Activated T-helper 2 cell treated with anti-CD3 and anti-CD28 coated beads, Interferon-gamma antibody, Interleukin-2, Interleukin-4, amounts not matched to agents 10 μg/mL and 5 μg/mL and 100 μg/mL, durations not matched to agents 14 hours and 24 hours and 36 hours (primary cell): ENCODE results near the gene INHA. TPM values are rescaled to one million over a fixed set of nuclear protein-coding genes. Genes with fewer than 3 reads are reported as not detected.

ENCODE experiments used
- DNase-seq: peaks from one replicate; pipeline ENCODE4 v3.0.0; 2021; ENCODE audit warnings: low spot score
- H3K27ac Mint-ChIP-seq: one replicate; pipeline ENCODE4 v1.8.0; 2021; ENCODE audit warnings: mixed read lengths
- H3K27me3 Mint-ChIP-seq: one replicate; pipeline ENCODE4 v1.8.0; 2021; ENCODE audit warnings: low read depth, mixed read lengths
- H3K36me3 Mint-ChIP-seq: one replicate; pipeline ENCODE4 v1.8.0; 2021; ENCODE audit warnings: low read depth, mixed read lengths
- H3K4me1 Mint-ChIP-seq: one replicate; pipeline ENCODE4 v1.8.0; 2021; ENCODE audit warnings: low read depth, mixed read lengths
- H3K4me3 Mint-ChIP-seq: one replicate; pipeline ENCODE4 v1.8.0; 2021; ENCODE audit warnings: low read depth, mild to moderate bottlenecking, moderate library complexity, mixed read lengths
- H3K9me3 Mint-ChIP-seq: one replicate; pipeline ENCODE4 v1.8.0; 2021; ENCODE audit warnings: mixed read lengths
- intact Hi-C: fragments of 100-400 bp; cut with micrococcal nuclease; formaldehyde crosslinking; loops from one replicate; pipeline ENCODE4 v1.15.1; 2023
- total RNA-seq: library from RNA; stranded (reverse); gene quantifications from 2 replicates; pipeline ENCODE4 v1.2.3, GENCODE V29; 2022

Gene INHA
- total RNA-seq, 1 donor from 2014 or later: not detected

- H3K9me3 Mint-ChIP-seq: no peaks in the 10 kb centered on the region
- H3K4me3 Mint-ChIP-seq: no peak overlapping the region
- H3K27me3 Mint-ChIP-seq: peaks cover 6% of the 10 kb centered on the region
- DNase-seq: no peak
- peak overlapping the region; percentile 48 for H3K27ac Mint-ChIP-seq
- H3K4me1 Mint-ChIP-seq: no peaks in the 10 kb centered on the region
- intact Hi-C loops: no loop called here
- peaks cover 12% of the 10 kb centered on the region for H3K36me3 Mint-ChIP-seq
Measured at GRCh38 chr2:219618733-219619122, 46.6 kb downstream of the INHA start.

- Mint-ChIP-seq H3K4me3 (no peak overlapping the region), H3K27ac (no peak overlapping the region)
- intact Hi-C loops: no loop called here
Measured at GRCh38 chr2:219619235-219619634, 47.1 kb downstream of the INHA start.

GRCh38 chr2:219620546-219620945, 48.4 kb downstream of the INHA start:
- Mint-ChIP-seq H3K27ac (no peak overlapping the region), H3K9me3 (no peaks in the 10 kb centered on the region), H3K27me3 (peaks cover 18% of the 10 kb centered on the region), H3K4me3 (no peak overlapping the region), H3K4me1 (no peaks in the 10 kb centered on the region), H3K36me3 (peaks cover 3% of the 10 kb centered on the region)
- intact Hi-C loops: no loop called here
- no peak for DNase-seq

More at GRCh38 chr2:219619235-219619634, 47.1 kb downstream of the INHA start:
- Mint-ChIP-seq H3K27me3 (peaks cover 10% of the 10 kb centered on the region), H3K4me1 (no peaks in the 10 kb centered on the region), H3K36me3 (peaks cover 12% of the 10 kb centered on the region), H3K9me3 (no peaks in the 10 kb centered on the region)
- no peak for DNase-seq

- no peak for DNase-seq
- H3K36me3 Mint-ChIP-seq: no peaks in the 10 kb centered on the region
- H3K4me1 Mint-ChIP-seq: no peaks in the 10 kb centered on the region
- peaks cover 26% of the 10 kb centered on the region for H3K27me3 Mint-ChIP-seq
- H3K4me3 Mint-ChIP-seq: no peak overlapping the region
- no peaks in the 10 kb centered on the region for H3K9me3 Mint-ChIP-seq
- no peak overlapping the region for H3K27ac Mint-ChIP-seq
- intact Hi-C loops: no loop called here
Measured at GRCh38 chr2:219621935-219622334, 49.8 kb downstream of the INHA start.

- no peaks in the 10 kb centered on the region for H3K36me3 Mint-ChIP-seq
- intact Hi-C loops: no loop called here
- no peak for DNase-seq
Measured at GRCh38 chr2:219622472-219622871, 50.4 kb downstream of the INHA start.

GRCh38 chr2:219624565-219624964, 52.5 kb downstream of the INHA start:
- intact Hi-C loops: no loop called here
- Mint-ChIP-seq H3K36me3 (no peaks in the 10 kb centered on the region), H3K9me3 (no peaks in the 10 kb centered on the region), H3K4me3 (no peak overlapping the region), H3K27ac (no peak overlapping the region), H3K27me3 (peaks cover 33% of the 10 kb centered on the region), H3K4me1 (no peaks in the 10 kb centered on the region)
- no peak for DNase-seq

More at GRCh38 chr2:219622472-219622871, 50.4 kb downstream of the INHA start:
- Mint-ChIP-seq H3K27ac (no peak overlapping the region), H3K4me1 (no peaks in the 10 kb centered on the region), H3K9me3 (no peaks in the 10 kb centered on the region), H3K4me3 (no peak overlapping the region), H3K27me3 (peaks cover 28% of the 10 kb centered on the region)

GRCh38 chr2:219625179-219625578, 53.1 kb downstream of the INHA start:
- intact Hi-C loops: no loop called here
- no peaks in the 10 kb centered on the region for H3K36me3 Mint-ChIP-seq
- no peaks in the 10 kb centered on the region for H3K4me1 Mint-ChIP-seq
- H3K9me3 Mint-ChIP-seq: no peaks in the 10 kb centered on the region
- H3K27ac Mint-ChIP-seq: no peak overlapping the region
- H3K4me3 Mint-ChIP-seq: no peak overlapping the region
- peaks cover 33% of the 10 kb centered on the region for H3K27me3 Mint-ChIP-seq
- no peak for DNase-seq

Other genes with a start within 250 kb of the INHA start
- gene RESP18, start 239.6 kb upstream of the INHA start, total RNA-seq: not detected in 2 replicates
- 117 and 120 TPM in 2 replicates for gene DNPEP, start 184.4 kb upstream of the INHA start, total RNA-seq
- not detected in 2 replicates for gene DES, start 153.9 kb upstream of the INHA start, total RNA-seq
- not detected in 2 replicates for gene SPEG, start 137.5 kb upstream of the INHA start, total RNA-seq
- 52.0 and 52.9 TPM in 2 replicates for gene GMPPA, start 73.4 kb upstream of the INHA start, total RNA-seq
- gene ASIC4, start 57.8 kb upstream of the INHA start, total RNA-seq: not detected in 2 replicates
- 40.2 and 41.9 TPM in 2 replicates for gene CHPF, start 28.5 kb upstream of the INHA start, total RNA-seq
- 3.8 and 4.9 TPM in 2 replicates for gene TMEM198, start 28.3 kb upstream of the INHA start, total RNA-seq
- gene OBSL1, start 771 bp upstream of the INHA start, total RNA-seq: 0.37 and 0.59 TPM in 2 replicates
- gene STK11IP, start 25.5 kb downstream of the INHA start, total RNA-seq: 32.5 and 38.1 TPM in 2 replicates
- 0.07 and 0.14 TPM in 2 replicates for gene SLC4A3, start 55.3 kb downstream of the INHA start, total RNA-seq